GM20000 (cell line): ENCODE results near the gene DNPEP.

ENCODE experiments used
- DNase-seq: peaks from one replicate; pipeline ENCODE4 v3.0.0; 2012; ENCODE audit warnings: low spot score
- TF ChIP-seq, protein P1 (sequence below): IDR thresholded peaks from 2 replicates; pipeline ENCODE4 v1.5.1; 2012; ENCODE audit warnings: mild to moderate bottlenecking, control low read depth; ENCODE audit errors: extremely low read depth, missing control alignments

The DNPEP gene

DNA sequence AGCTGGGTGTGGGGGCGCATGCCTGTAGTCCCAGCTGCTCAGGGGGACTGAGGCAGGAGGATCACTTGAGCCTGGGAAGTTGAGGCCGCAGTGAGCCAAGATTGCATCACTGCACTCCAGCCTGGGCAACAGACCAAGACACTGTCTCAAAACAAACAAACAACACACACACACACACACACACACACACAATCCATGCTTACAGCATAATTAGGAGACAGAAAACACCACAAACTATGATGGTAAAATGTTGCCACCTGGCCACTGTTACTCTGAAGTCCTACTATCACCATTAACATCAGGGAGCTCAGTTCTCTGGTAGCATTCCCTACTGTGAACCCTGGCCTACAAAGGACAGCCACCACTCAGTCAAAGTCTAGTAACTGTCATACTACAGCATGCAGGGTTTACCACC, 18.3 kb downstream of the DNPEP start:
- no peak for DNase-seq
- TF ChIP-seq, protein P1, sequence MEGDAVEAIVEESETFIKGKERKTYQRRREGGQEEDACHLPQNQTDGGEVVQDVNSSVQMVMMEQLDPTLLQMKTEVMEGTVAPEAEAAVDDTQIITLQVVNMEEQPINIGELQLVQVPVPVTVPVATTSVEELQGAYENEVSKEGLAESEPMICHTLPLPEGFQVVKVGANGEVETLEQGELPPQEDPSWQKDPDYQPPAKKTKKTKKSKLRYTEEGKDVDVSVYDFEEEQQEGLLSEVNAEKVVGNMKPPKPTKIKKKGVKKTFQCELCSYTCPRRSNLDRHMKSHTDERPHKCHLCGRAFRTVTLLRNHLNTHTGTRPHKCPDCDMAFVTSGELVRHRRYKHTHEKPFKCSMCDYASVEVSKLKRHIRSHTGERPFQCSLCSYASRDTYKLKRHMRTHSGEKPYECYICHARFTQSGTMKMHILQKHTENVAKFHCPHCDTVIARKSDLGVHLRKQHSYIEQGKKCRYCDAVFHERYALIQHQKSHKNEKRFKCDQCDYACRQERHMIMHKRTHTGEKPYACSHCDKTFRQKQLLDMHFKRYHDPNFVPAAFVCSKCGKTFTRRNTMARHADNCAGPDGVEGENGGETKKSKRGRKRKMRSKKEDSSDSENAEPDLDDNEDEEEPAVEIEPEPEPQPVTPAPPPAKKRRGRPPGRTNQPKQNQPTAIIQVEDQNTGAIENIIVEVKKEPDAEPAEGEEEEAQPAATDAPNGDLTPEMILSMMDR: no peak

DNA sequence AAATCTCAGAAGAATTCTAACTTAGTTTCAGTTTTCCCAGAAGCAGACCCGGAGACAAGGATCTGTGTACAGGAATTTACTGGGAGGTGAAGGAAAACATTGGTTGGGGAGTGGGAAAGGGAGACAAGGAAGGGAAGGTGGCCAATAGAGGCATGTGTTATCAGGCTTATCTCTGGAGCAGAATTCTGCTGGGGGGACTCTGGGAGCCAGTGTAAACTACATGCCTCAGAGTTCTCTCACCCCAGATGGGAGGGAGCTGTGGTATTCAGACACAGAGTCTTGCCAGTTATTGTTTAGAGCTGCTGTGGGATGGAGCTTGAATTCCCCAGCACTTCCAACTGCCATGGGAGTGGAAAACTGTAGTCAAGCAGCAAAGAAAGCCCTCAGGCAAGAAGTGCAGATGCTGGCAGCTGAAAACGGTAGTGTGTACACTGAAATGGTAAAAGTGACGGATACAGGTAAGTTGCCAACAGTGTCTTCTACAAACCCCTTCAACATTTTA, 19.0 kb downstream of the DNPEP start:
- TF ChIP-seq, protein P1: no peak
- DNase-seq: no peak

DNA sequence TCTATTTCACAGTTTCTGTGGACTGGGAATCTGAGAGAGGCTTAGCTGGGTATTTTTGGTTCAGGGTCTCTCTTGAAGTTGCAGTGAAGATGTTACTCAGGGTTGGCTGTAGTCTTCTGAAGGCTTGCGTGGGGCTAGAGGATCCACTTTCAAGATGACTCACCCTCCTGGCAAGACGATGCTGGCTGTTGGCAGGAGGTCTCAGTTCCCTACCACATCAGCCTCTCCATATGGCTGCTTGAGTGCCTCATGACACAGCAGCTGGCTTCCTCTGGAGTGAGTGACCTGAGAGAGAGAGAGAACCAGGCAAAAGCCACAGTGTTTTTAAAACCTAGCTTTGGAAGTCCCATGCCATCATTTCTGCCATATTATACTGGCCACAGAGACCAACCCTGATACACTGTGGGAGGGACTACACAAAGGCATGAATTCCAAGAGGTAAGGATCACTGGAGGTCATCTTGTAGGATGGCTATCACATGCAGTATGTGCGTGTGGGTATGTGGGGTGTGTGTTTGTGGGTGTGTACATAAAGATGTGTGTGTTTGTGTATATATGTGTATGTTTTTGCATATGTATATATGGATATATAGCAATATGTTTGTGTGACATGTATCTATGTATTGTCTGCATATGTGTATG, 25.1 kb downstream of the DNPEP start:
- no peak for DNase-seq
- TF ChIP-seq, protein P1: no peak

DNA sequence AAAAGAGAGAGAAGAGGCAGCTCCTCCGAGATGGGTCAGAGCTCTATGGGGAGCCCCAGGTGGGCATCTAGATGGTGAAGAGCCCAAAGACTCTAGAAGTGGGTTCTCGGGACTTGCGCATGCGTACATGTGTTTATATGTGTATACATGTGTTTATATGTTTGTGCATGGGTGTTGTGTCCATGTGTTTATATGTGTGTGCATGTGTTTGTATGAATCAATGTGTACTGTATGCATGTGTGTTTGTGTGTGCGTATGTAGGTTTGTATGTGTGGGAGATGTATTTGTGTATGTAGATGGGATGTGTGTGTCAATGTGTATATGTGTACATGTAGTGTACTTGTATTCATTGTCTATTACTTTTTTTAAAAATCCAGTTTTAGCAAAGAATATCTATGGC, 25.6 kb downstream of the DNPEP start:
- DNase-seq: no peak
- TF ChIP-seq, protein P1: no peak

DNA sequence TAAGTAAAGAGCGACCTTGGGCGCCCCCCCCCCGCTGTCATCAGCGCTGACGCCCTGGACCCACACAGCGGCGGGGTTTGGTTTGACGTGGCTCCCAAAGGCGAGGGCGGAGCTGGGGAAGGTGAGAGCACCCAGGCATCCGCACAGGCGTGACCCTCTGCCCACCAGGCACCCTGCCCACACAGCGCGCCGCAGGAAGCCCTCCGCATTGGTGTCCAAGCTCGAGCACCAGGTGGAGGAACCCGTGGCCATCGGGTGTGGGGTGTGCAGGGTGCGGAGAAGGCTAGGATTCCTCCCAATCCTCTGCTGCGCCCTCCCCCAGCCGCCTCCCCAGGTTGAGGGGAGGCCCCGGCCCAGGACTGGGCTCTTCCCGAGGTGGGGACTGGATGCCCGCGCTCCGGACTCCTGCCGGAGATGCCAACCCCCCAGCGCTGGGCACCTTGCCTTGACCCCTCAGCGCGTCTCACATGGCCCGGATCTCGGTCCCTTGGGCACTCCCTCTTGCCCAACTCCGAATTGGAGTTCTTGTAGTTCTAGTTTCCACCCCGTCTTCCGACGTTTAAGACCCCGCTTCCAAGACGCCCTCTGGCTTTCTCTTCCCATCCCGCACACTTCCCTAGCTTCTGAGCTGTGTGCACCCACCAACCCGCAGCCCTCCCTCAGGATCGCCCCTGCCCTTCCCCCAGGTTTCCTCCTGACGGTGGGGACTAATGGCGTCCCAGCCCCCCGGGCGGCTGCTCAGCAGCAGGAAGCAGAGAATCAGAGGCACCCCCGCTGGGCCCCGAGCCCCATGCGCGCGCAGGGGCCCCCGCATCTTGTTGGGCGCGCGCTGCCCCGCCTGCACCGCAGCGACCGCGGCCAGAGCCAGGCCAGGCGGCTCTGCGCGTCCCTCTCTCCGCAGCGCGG, 29.3 kb downstream of the DNPEP start:
- DNase-seq: no peak
- TF ChIP-seq, protein P1: no peak

DNA sequence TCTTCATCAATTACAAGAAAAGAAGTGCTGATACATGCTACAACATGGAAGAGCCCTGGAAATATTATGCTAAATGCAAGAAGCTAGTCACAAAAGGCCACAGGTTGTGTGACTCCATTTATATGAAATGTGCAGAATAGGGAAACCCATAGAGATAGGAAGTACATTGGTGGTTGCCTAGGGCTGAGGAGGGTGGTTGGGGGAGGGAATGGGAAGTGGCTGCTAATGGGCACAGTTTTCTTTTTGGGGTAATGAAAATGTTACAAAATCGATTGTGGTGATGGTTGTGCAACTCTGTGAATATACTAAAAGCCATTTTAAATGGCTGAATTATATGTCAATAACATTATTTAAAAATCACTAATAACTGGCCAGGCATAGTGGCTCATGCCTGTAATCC, 30.9 kb downstream of the DNPEP start:
- no peak for DNase-seq
- TF ChIP-seq, protein P1: no peak

DNA sequence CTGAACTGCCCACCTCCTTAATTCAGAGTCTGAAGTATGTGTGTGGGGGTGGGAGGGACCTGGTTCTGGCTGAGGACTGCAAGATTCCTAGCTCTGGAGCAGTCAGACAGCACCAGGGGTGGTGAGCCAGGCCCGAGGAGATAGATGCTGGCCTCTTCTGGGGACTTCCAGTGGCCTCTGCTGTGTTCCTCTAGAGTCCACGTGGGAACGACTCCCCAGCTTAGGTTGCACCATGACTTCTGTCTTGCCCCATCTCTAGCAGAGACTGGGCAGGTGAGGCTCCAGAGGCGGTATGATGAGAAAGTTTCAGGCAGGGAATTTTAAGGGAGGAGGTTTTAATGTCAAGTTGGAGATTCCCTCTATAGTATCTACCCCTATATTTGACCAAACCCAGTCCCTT, 33.1 kb downstream of the DNPEP start:
- TF ChIP-seq, protein P1: no peak

More for the DNA sequence above, 33.1 kb downstream of the DNPEP start:
- no peak for DNase-seq
